HepG2 (cell line): ENCODE measurements around the gene VPS29. TPM values are rescaled to one million over a fixed set of nuclear protein-coding genes. Genes with fewer than 3 reads are reported as not detected.

Experiments used
- ETS1 ChIP-seq: sonication (generic); formaldehyde crosslinking; IDR thresholded peaks from 2 replicates; pipeline ENCODE4 v1.4.0; 2020; ENCODE audit warnings: missing genetic modification reagents
- ETV5 ChIP-seq: IDR thresholded peaks from 2 replicates; pipeline ENCODE4 v1.6.1; 2018; ENCODE audit warnings: missing biosample characterization, missing genetic modification reagents, inconsistent platforms, borderline replicate concordance
- IRF1 ChIP-seq: sonication (generic); formaldehyde crosslinking; IDR thresholded peaks from 2 replicates; pipeline ENCODE4 v1.4.0; 2020; ENCODE audit warnings: low read depth, mild to moderate bottlenecking, missing genetic modification reagents
- KLF9 ChIP-seq: IDR thresholded peaks from 2 replicates; pipeline ENCODE4 v1.6.1; 2016; ENCODE audit warnings: low read depth
- NFYB ChIP-seq: sonication (generic); formaldehyde crosslinking; IDR thresholded peaks from 2 replicates; pipeline ENCODE4 v1.4.0; 2020; ENCODE audit warnings: missing genetic modification reagents
- REST ChIP-seq, 2 experiments: IDR thresholded peaks; 2 replicates each; pipeline ENCODE4 v1.6.1; 2011 to 2012; ENCODE audit warnings: low read length in 2 of 2, borderline replicate concordance in 1 of 2, low read depth in 1 of 2, mild to moderate bottlenecking in 1 of 2, moderate library complexity in 1 of 2
- RFXAP ChIP-seq: sonication (generic); formaldehyde crosslinking; IDR thresholded peaks from 2 replicates; pipeline ENCODE4 v1.4.0; 2020; ENCODE audit warnings: missing genetic modification reagents, borderline replicate concordance
- RNF219 ChIP-seq: sonication (generic); formaldehyde crosslinking; IDR thresholded peaks from 2 replicates; pipeline ENCODE4 v1.5.0; 2020; ENCODE audit warnings: mild to moderate bottlenecking, missing genetic modification reagents
- SMAD1 ChIP-seq: sonication (generic); formaldehyde crosslinking; IDR thresholded peaks from 2 replicates; pipeline ENCODE4 v1.4.0; 2020; ENCODE audit warnings: missing genetic modification reagents, low read depth, mild to moderate bottlenecking, borderline replicate concordance
- SNAI1 ChIP-seq: sonication (generic); formaldehyde crosslinking; IDR thresholded peaks from 2 replicates; pipeline ENCODE4 v1.5.0; 2020; ENCODE audit warnings: mild to moderate bottlenecking, missing genetic modification reagents, borderline replicate concordance
- SYNCRIP ChIP-seq: fragments of 200-400 bp; formaldehyde crosslinking; IDR thresholded peaks from 2 replicates; pipeline ENCODE4 v1.6.1; 2018; ENCODE audit warnings: mild to moderate bottlenecking, low read depth, low read length; ENCODE audit not compliant: insufficient read depth
- TBL1XR1 ChIP-seq: fragments of 150-350 bp; IDR thresholded peaks from 2 replicates; pipeline ENCODE4 v1.6.1; 2014; ENCODE audit warnings: borderline replicate concordance, low read length; ENCODE audit not compliant: partially characterized antibody
- TSC22D2 ChIP-seq: sonication (generic); formaldehyde crosslinking; IDR thresholded peaks from 2 replicates; pipeline ENCODE4 v1.5.1; 2020; ENCODE audit warnings: missing genetic modification reagents, mild to moderate bottlenecking, borderline replicate concordance
- ZBTB1 ChIP-seq: sonication (generic); formaldehyde crosslinking; IDR thresholded peaks from 2 replicates; pipeline ENCODE4 v1.4.0; 2020; ENCODE audit warnings: missing genetic modification reagents, borderline replicate concordance
- ZNF256 ChIP-seq: sonication (generic); formaldehyde crosslinking; conservative IDR thresholded peaks from 2 replicates; pipeline ENCODE4 v1.4.0; 2020; ENCODE audit warnings: missing genetic modification reagents
- ZNF446 ChIP-seq: sonication (generic); formaldehyde crosslinking; IDR thresholded peaks from 2 replicates; pipeline ENCODE4 v1.5.0; 2020; ENCODE audit warnings: mild to moderate bottlenecking, missing genetic modification reagents
- ZNF512 ChIP-seq: sonication (generic); formaldehyde crosslinking; IDR thresholded peaks from 2 replicates; pipeline ENCODE4 v1.4.0; 2020; ENCODE audit warnings: mild to moderate bottlenecking, missing genetic modification reagents
- ZNF563 ChIP-seq: sonication (generic); formaldehyde crosslinking; IDR thresholded peaks from 2 replicates; pipeline ENCODE4 v1.8.0; 2022; ENCODE audit warnings: mild to moderate bottlenecking, moderate library complexity, missing genetic modification reagents
- polyA plus RNA-seq, 8 experiments: library from polyadenylated mRNA; depleted of rRNA in 3 of 8; stranded (reverse) in 7 of 8; unstranded in 1 of 8; fragments of >200 nt; fragmentation: Illumina TruSeq in 4 of 8; extraction: Trizol in 4 of 8; gene quantifications; 2 replicates each; pipeline versions ENCODE4 v1.2.1 to v1.2.3, GENCODE V29; 2011 to 2016; ENCODE audit warnings: low read depth in 4 of 8, missing spikeins in 1 of 8, mixed read lengths in 1 of 8; ENCODE audit not compliant: insufficient read depth in 1 of 8
- total RNA-seq, 5 experiments: library from RNA; depleted of rRNA; stranded (reverse); fragments of >200 nt; fragmentation: Illumina TruSeq; extraction: Trizol; gene quantifications; 2 replicates each; pipeline ENCODE4 v1.2.3, GENCODE V29; 2016; ENCODE audit warnings: low read depth in 1 of 5

VPS29 gene
- total and polyA plus RNA-seq, 2 of the 13 experiments (the other 11 are each of a cell fraction or from before 2014, with no cell fraction given), result 107 to 114 TPM

- TF ChIP-seq ZBTB1 (CRISPR knock-in tag) (no peak), TBL1XR1 (no peak), TSC22D2 (CRISPR knock-in tag) (peak; percentile 49; the same call in 1 of the 2 replicates), ETV5 (peak; percentile 96), IRF1 (no peak), ZNF256 (CRISPR knock-in tag) (no peak), RFXAP (CRISPR knock-in tag) (peak; percentile 38; the same call in 1 of the 2 replicates), SMAD1 (CRISPR knock-in tag) (no peak), ETS1 (CRISPR knock-in tag) (no peak), SYNCRIP (no peak), KLF9 (CRISPR knock-in tag) (0 out of 2 replicates have a peak, but pooled peaks have one; percentile 53), NFYB (peak; percentile 36; the same call in 1 of the 2 replicates), ZNF446 (CRISPR knock-in tag) (peak; percentile 74; the same call in 1 of the 2 replicates), ZNF563 (CRISPR knock-in tag) (peak; percentile 31; the same call in 1 of the 2 replicates), RNF219 (CRISPR knock-in tag) (no peak), REST (IDR thresholded peaks at IDR 0.05; ENCODE audit: borderline replicate concordance in 1 of 2, low read depth in 1 of 2, low read length in 2 of 2) (no peak), ZNF512 (no peak), SNAI1 (CRISPR knock-in tag) (0 out of 2 replicates have a peak, but pooled peaks have one; percentile 69)
Measured at GRCh38 chr12:110449799-110450497, 52.0 kb downstream of the VPS29 start, which contains the start of gene ARPC3 (continued).
